MM.1S (cell line): ENCODE results near the gene DPP8.

ENCODE experiments used
- DNase-seq: peaks from one replicate; pipeline ENCODE4 v3.0.0-alpha.2; 2015
- H2AFZ ChIP-seq: fragments of 300-600 bp; sonication (generic); 2 replicates; pipeline ENCODE4 v1.6.0; 2016; ENCODE audit warnings: antibody characterized with exemption, low read length
- H3F3A ChIP-seq: fragments of 300-600 bp; sonication (generic); 2 replicates; pipeline ENCODE4 v1.6.1; 2016; ENCODE audit warnings: mild to moderate bottlenecking, antibody characterized with exemption, low read length, moderate library complexity, mixed read lengths; ENCODE audit not compliant: insufficient read depth
- H3K27ac ChIP-seq: fragments of 300-600 bp; sonication (generic); 2 replicates; pipeline ENCODE4 v1.5.1; 2016; ENCODE audit warnings: mild to moderate bottlenecking, low read length
- H3K27me3 ChIP-seq: fragments of 300-600 bp; sonication (generic); replicated peaks from 2 replicates; pipeline ENCODE4 v1.6.0; 2016; ENCODE audit warnings: low read length; ENCODE audit not compliant: insufficient read depth
- H3K36me3 ChIP-seq: fragments of 300-600 bp; sonication (generic); replicated peaks from 2 replicates; pipeline ENCODE4 v1.6.1; 2016; ENCODE audit warnings: mild to moderate bottlenecking, low read length, mixed read lengths; ENCODE audit not compliant: insufficient read depth
- H3K4me1 ChIP-seq: fragments of 300-600 bp; sonication (generic); 2 replicates; pipeline ENCODE4 v1.6.1; 2016; ENCODE audit warnings: low read length, mixed read lengths
- H3K4me2 ChIP-seq: fragments of 300-600 bp; sonication (generic); 2 replicates; pipeline ENCODE4 v1.6.0; 2016; ENCODE audit warnings: low read depth, low read length
- H3K4me3 ChIP-seq: fragments of 300-600 bp; sonication (generic); 2 replicates; pipeline ENCODE4 v1.5.1; 2016; ENCODE audit warnings: low read length, mixed read lengths
- H3K79me2 ChIP-seq: fragments of 300-600 bp; sonication (generic); 2 replicates; pipeline ENCODE4 v1.6.1; 2016; ENCODE audit warnings: mixed run types, low read length, mixed read lengths
- H3K9ac ChIP-seq: fragments of 300-600 bp; sonication (generic); 2 replicates; pipeline ENCODE4 v1.6.1; 2016; ENCODE audit warnings: low read length, mixed read lengths
- H3K9me2 ChIP-seq: fragments of 300-600 bp; sonication (generic); replicated peaks from 2 replicates; pipeline ENCODE4 v1.6.1; 2016; ENCODE audit warnings: mild to moderate bottlenecking, low read length, mixed read lengths; ENCODE audit not compliant: insufficient read depth
- H3K9me3 ChIP-seq: fragments of 300-600 bp; sonication (generic); replicated peaks from 2 replicates; pipeline ENCODE4 v1.6.1; 2016; ENCODE audit warnings: mild to moderate bottlenecking, low read length, mixed read lengths; ENCODE audit not compliant: insufficient read depth
- H4K20me1 ChIP-seq: fragments of 300-600 bp; sonication (generic); 2 replicates; pipeline ENCODE4 v1.6.1; 2016; ENCODE audit warnings: mild to moderate bottlenecking, low read length, moderate library complexity, mixed read lengths; ENCODE audit not compliant: insufficient read depth
- CTCF ChIP-seq: fragments of 300-600 bp; sonication (generic); IDR thresholded peaks from 2 replicates; pipeline ENCODE4 v1.5.1; 2016; ENCODE audit warnings: antibody characterized with exemption, low read length, mixed read lengths
- EZH2 ChIP-seq: fragments of 300-600 bp; sonication (generic); optimal IDR thresholded peaks from 2 replicates; pipeline ENCODE3; 2017; ENCODE audit warnings: low read depth, mild to moderate bottlenecking, antibody characterized with exemption, low read length, mixed read lengths
- EZH2phosphoT487 ChIP-seq: fragments of 300-600 bp; sonication (generic); IDR thresholded peaks from 2 replicates; pipeline ENCODE4 v1.6.1; 2018; ENCODE audit warnings: antibody characterized with exemption, low read length

Gene DPP8

GRCh38 chr15:65451989-65452388, 65.5 kb downstream of the DPP8 start:
- no peaks in the 10 kb centered on the region for H3K9me2 ChIP-seq
- H3K27me3 ChIP-seq: no peaks in the 10 kb centered on the region
- no peak overlapping the region for H3K9ac ChIP-seq
- no peak for DNase-seq
- H3K36me3 ChIP-seq: peaks cover 7% of the 10 kb centered on the region; the same call in 1 of the 2 replicates
- no peaks in the 10 kb centered on the region for H3K4me1 ChIP-seq
- H3K4me2 ChIP-seq: no peak overlapping the region
- no peaks in the 10 kb centered on the region for H3K79me2 ChIP-seq
- H3K4me3 ChIP-seq: no peak overlapping the region
- no peak for TF ChIP-seq CTCF
- no peak for TF ChIP-seq EZH2phosphoT487
- no peak for TF ChIP-seq EZH2
- H3K9me3 ChIP-seq: no peaks in the 10 kb centered on the region
- H4K20me1 ChIP-seq: no peaks in the 10 kb centered on the region
- H2AFZ ChIP-seq: no peak overlapping the region
- no peak overlapping the region for H3K27ac ChIP-seq
- no peaks in the 10 kb centered on the region for H3F3A ChIP-seq

- H3K36me3 ChIP-seq: peaks cover 4% of the 10 kb centered on the region; the same call in 1 of the 2 replicates
- H4K20me1 ChIP-seq: no peaks in the 10 kb centered on the region
- no peak for DNase-seq
Measured at GRCh38 chr15:65450556-65450955, 66.9 kb downstream of the DPP8 start.

GRCh38 chr15:65447145-65447544, 70.3 kb downstream of the DPP8 start:
- Histone ChIP-seq H3K4me3 (no peak overlapping the region), H3F3A (no peaks in the 10 kb centered on the region), H3K9ac (no peak overlapping the region), H4K20me1 (no peaks in the 10 kb centered on the region; the same call in 1 of the 2 replicates), H3K4me1 (no peaks in the 10 kb centered on the region), H3K9me3 (no peaks in the 10 kb centered on the region), H3K27me3 (no peaks in the 10 kb centered on the region), H2AFZ (no peak overlapping the region), H3K79me2 (no peaks in the 10 kb centered on the region), H3K9me2 (no peaks in the 10 kb centered on the region), H3K36me3 (0 out of 2 replicates have a peak, but pooled peaks cover 3% of the 10 kb centered on the region), H3K4me2 (no peak overlapping the region), H3K27ac (no peak overlapping the region)
- TF ChIP-seq EZH2phosphoT487 (no peak), EZH2 (no peak), CTCF (no peak)
- no peak for DNase-seq

More at GRCh38 chr15:65450556-65450955, 66.9 kb downstream of the DPP8 start:
- H3K27ac ChIP-seq: no peak overlapping the region
- H3K4me3 ChIP-seq: no peak overlapping the region
- no peak overlapping the region for H2AFZ ChIP-seq
- no peaks in the 10 kb centered on the region for H3F3A ChIP-seq
- no peak overlapping the region for H3K9ac ChIP-seq
- H3K79me2 ChIP-seq: no peaks in the 10 kb centered on the region
- no peaks in the 10 kb centered on the region for H3K9me3 ChIP-seq
- TF ChIP-seq EZH2phosphoT487 (no peak), EZH2 (no peak), CTCF (no peak)
- H3K27me3 ChIP-seq: no peaks in the 10 kb centered on the region
- no peaks in the 10 kb centered on the region for H3K4me1 ChIP-seq
- no peak overlapping the region for H3K4me2 ChIP-seq
- no peaks in the 10 kb centered on the region for H3K9me2 ChIP-seq
